K562 (cell line): ENCODE results near the gene TRIO. TPM values are rescaled to one million over a fixed set of nuclear protein-coding genes. Genes with fewer than 3 reads are reported as not detected.

Source experiments
- ATAC-seq: fragments of 200-7000 bp; cut with Tn5 transposase; 3 replicates; pipeline ENCODE4 v1.9.1; 2020; ENCODE audit warnings: moderate library complexity
- BruUV-seq: library from RNA; stranded (reverse); fragments of 400-500 nt; replicated peaks from 2 replicates; lab custom pipeline; 2021; lab: Mats Ljungman, UMichigan
- CTCF ChIA-PET: fragments of 300-600 bp; formaldehyde crosslinking; extraction: SDS; loops from one replicate; lab custom pipeline; 2021; ENCODE audit warnings: low intra/inter-chr PET ratio; lab: Yijun Ruan, JAX
- POLR2A ChIA-PET: fragments of 300-600, 350-650 bp; sonication (Branson Sonifier 250); formaldehyde crosslinking; extraction: SDS; loops from one replicate; lab custom pipeline; 2021; ENCODE audit warnings: antibody characterized with exemption, inconsistent platforms; lab: Yijun Ruan, JAX
- DNase-seq, 4 experiments: peaks; one replicate each; pipeline versions ENCODE4 v3.0.0 to v3.0.0-alpha.2; 2011 to 2018; ENCODE audit warnings: low spot score in 3 of 4, mixed read lengths in 3 of 4; ENCODE audit errors: extremely low read depth in 1 of 4
- FAIRE-seq: peaks from 2 replicates; lab custom pipeline; 2011; peaks lifted over from hg19 to GRCh38; lab: Jason Lieb, UNC
- H2AFZ ChIP-seq: 2 replicates; pipeline ENCODE4 v1.6.0; 2011; ENCODE audit warnings: low read depth, low read length, control low read depth, inconsistent platforms
- H3K27ac ChIP-seq: fragments of 200-600 bp; 3 replicates; pipeline ENCODE4 v1.8.0; 2011; ENCODE audit warnings: low read depth, mild to moderate bottlenecking, control low read depth, inconsistent platforms, low read length, moderate library complexity, mixed read lengths; ENCODE audit errors: extremely low read depth
- H3K27me3 ChIP-seq, 2 experiments: fragments of 300-600 bp in 1 of 2; 2 replicates in 1 of 2; 3 replicates in 1 of 2; pipeline versions ENCODE4 v1.6.0 to v1.8.0; 2011; ENCODE audit warnings: inconsistent platforms in 2 of 2, low read length in 2 of 2, mild to moderate bottlenecking in 1 of 2, mixed read lengths in 1 of 2, moderate library complexity in 1 of 2; ENCODE audit not compliant: control insufficient read depth in 2 of 2, insufficient read depth in 2 of 2
- H3K36me3 ChIP-seq: fragments of 300-600 bp; 3 replicates; pipeline ENCODE4 v1.8.0; 2011; ENCODE audit warnings: mild to moderate bottlenecking, low read length, inconsistent platforms; ENCODE audit not compliant: control insufficient read depth, insufficient read depth
- H3K4me1 ChIP-seq, 2 experiments: fragments of 200-600 bp in 1 of 2; replicated peaks in 1 of 2; 2 replicates in 1 of 2; 3 replicates in 1 of 2; pipeline versions ENCODE4 v1.5.1 to v1.8.0; 2011; ENCODE audit warnings: inconsistent platforms in 2 of 2, low read length in 2 of 2, mild to moderate bottlenecking in 1 of 2, mixed read lengths in 1 of 2, moderate library complexity in 1 of 2; ENCODE audit not compliant: control insufficient read depth in 2 of 2, insufficient read depth in 2 of 2
- H3K4me2 ChIP-seq: 2 replicates; pipeline ENCODE4 v1.6.1; 2011; ENCODE audit warnings: low read length, control low read depth, inconsistent platforms, mixed read lengths; ENCODE audit not compliant: insufficient read depth
- H3K4me3 ChIP-seq: fragments of 200-600 bp; sonication (generic), shearing (Covaris generic); 2 replicates; pipeline ENCODE4 v1.5.1; 2016; ENCODE audit warnings: control low read depth, inconsistent platforms
- H3K79me2 ChIP-seq: fragments of 200-600 bp; 3 replicates; pipeline ENCODE4 v1.8.0; 2011; ENCODE audit warnings: low read length, inconsistent platforms; ENCODE audit not compliant: control insufficient read depth, insufficient read depth
- H3K9ac ChIP-seq, 2 experiments: 2 replicates each; pipeline versions ENCODE4 v1.6.0 to v1.6.1; 2011; ENCODE audit warnings: low read depth in 2 of 2, low read length in 2 of 2, control low read depth in 1 of 2, inconsistent platforms in 1 of 2, mild to moderate bottlenecking in 1 of 2, mixed read lengths in 1 of 2; ENCODE audit not compliant: insufficient read depth in 1 of 2
- H3K9me1 ChIP-seq: one replicate; pipeline ENCODE4 v1.6.0; 2011; ENCODE audit warnings: inconsistent platforms, mild to moderate bottlenecking, low read length, moderate library complexity; ENCODE audit not compliant: control insufficient read depth, insufficient read depth
- H3K9me3 ChIP-seq: replicated peaks from 2 replicates; pipeline ENCODE4 v1.5.1; 2011; ENCODE audit warnings: low read depth, low read length, inconsistent platforms; ENCODE audit not compliant: control insufficient read depth, insufficient read depth
- H4K20me1 ChIP-seq: replicated peaks from 2 replicates; pipeline ENCODE4 v1.6.1; 2011; ENCODE audit warnings: low read length, inconsistent platforms, mixed read lengths; ENCODE audit not compliant: control insufficient read depth, insufficient read depth
- CBX2 ChIP-seq: fragments of 200-600 bp; sonication (generic); IDR thresholded peaks from one replicate; pipeline ENCODE4 v1.6.1; 2012; ENCODE audit warnings: mild to moderate bottlenecking, low read length, inconsistent platforms; ENCODE audit not compliant: insufficient read depth, poor library complexity, severe bottlenecking
- CC2D1A ChIP-seq: fragments of 450-650 bp; IDR thresholded peaks from 2 replicates; pipeline ENCODE4 v1.6.1; 2017; ENCODE audit warnings: mild to moderate bottlenecking
- CREB3L1 ChIP-seq: fragments of 450-650 bp; IDR thresholded peaks from 2 replicates; pipeline ENCODE4 v1.6.1; 2014; ENCODE audit warnings: low read depth, mild to moderate bottlenecking, moderate library complexity, borderline replicate concordance
- E2F1 ChIP-seq: sonication (generic); formaldehyde crosslinking; IDR thresholded peaks from 2 replicates; pipeline ENCODE4 v1.8.1; 2023; ENCODE audit warnings: mild to moderate bottlenecking, missing genetic modification reagents, moderate library complexity
- FOXP4 ChIP-seq: sonication (generic); formaldehyde crosslinking; IDR thresholded peaks from 2 replicates; pipeline ENCODE4 v1.8.0; 2022; ENCODE audit warnings: mild to moderate bottlenecking, missing genetic modification reagents, borderline replicate concordance
- MTA3 ChIP-seq: fragments of 450-650 bp; formaldehyde crosslinking; IDR thresholded peaks from 2 replicates; pipeline ENCODE4 v1.6.1; 2017; ENCODE audit warnings: mild to moderate bottlenecking, borderline replicate concordance
- NR4A1 ChIP-seq, 2 experiments: fragments of 250-450 bp in 1 of 2; fragments of 450-650 bp in 1 of 2; sonication (Bioruptor Pico) in 1 of 2; IDR thresholded peaks; 2 replicates each; pipeline versions ENCODE4 v1.4.0 to v1.6.1; 2016 to 2020; ENCODE audit warnings: mild to moderate bottlenecking in 2 of 2, missing compliant biosample characterization in 1 of 2, missing genetic modification characterization in 1 of 2, moderate library complexity in 1 of 2
- RB1 ChIP-seq: fragments of 450-650 bp; IDR thresholded peaks from 2 replicates; pipeline ENCODE4 v1.6.1; 2017; ENCODE audit warnings: low read depth, mild to moderate bottlenecking
- SUPT5H ChIP-seq: fragments of 450-650 bp; IDR thresholded peaks from 2 replicates; pipeline ENCODE4 v1.6.1; 2016
- TRIM25 ChIP-seq: fragments of 450-650 bp; IDR thresholded peaks from 2 replicates; pipeline ENCODE4 v1.7.0; 2016; ENCODE audit warnings: borderline replicate concordance
- ZNF24 ChIP-seq: fragments of 450-650 bp; IDR thresholded peaks from 2 replicates; pipeline ENCODE4 v1.6.1; 2016
- ZNF395 ChIP-seq: fragments of 200-800 bp; sonication (Bioruptor generic); IDR thresholded peaks from 2 replicates; pipeline ENCODE4 v1.6.1; 2017; ENCODE audit warnings: missing genetic modification characterization, missing compliant biosample characterization
- ZNF584 ChIP-seq: fragments of 200-800 bp; sonication (Bioruptor generic); IDR thresholded peaks from 2 replicates; pipeline ENCODE4 v1.6.1; 2016; ENCODE audit warnings: low read depth, mild to moderate bottlenecking, missing genetic modification characterization, missing compliant biosample characterization
- ZNF830 ChIP-seq: fragments of 250-450 bp; sonication (Bioruptor Pico); IDR thresholded peaks from 2 replicates; pipeline ENCODE4 v1.5.0; 2021; ENCODE audit warnings: mild to moderate bottlenecking
- WGBS: fragments of 100-300 bp; shearing (Covaris generic); methylation state at CpG from one replicate; pipeline ENCODE4 v1.1.6; 2016; ENCODE audit warnings: low coverage, mixed read lengths; ENCODE audit not compliant: insufficient coverage; ENCODE audit errors: missing lambda C conversion rate; 5-methylcytosine and 5-hydroxymethylcytosine counted together
- in situ Hi-C: fragments of 300-500 bp; cut with MboI; formaldehyde crosslinking; loops from 4 replicates; pipeline ENCODE4 v1.15.0; 2018; ENCODE audit warnings: inconsistent platforms, mixed read lengths
- intact Hi-C: fragments of 100-400 bp; cut with micrococcal nuclease; formaldehyde crosslinking; loops from 2 replicates; pipeline ENCODE4 v1.14.2; 2022
- polyA plus RNA-seq, 8 experiments: library from polyadenylated mRNA; depleted of rRNA in 4 of 8; stranded (reverse) in 5 of 8; unstranded in 3 of 8; fragments of >200 nt; fragmentation: Nextera tagmentation in 2 of 8; fragmentation: Illumina TruSeq in 1 of 8; extraction: Ambion mirVana in 2 of 8; extraction: Trizol in 1 of 8; gene quantifications; 2 replicates each; pipeline versions ENCODE4 v1.2.1 to v1.2.3, GENCODE V29; 2011 to 2014; ENCODE audit warnings: inconsistent platforms in 1 of 8, missing spikeins in 1 of 8
- total RNA-seq, 7 experiments: library from RNA; depleted of rRNA in 6 of 7; stranded (reverse); fragments of >200 nt in 6 of 7; fragmentation: Illumina TruSeq in 2 of 7; extraction: Trizol in 2 of 7; gene quantifications; 2 replicates each; pipeline versions ENCODE4 v1.2.1 to v1.2.3, GENCODE V29; 2011 to 2021; ENCODE audit warnings: low replicate concordance in 1 of 7

TRIO gene
- total and polyA plus RNA-seq, 9 of the 15 experiments (the other 6 are each of a cell fraction or from before 2014, with no cell fraction given): 0.24 to 5.0 (median 1.1) TPM

- Histone ChIP-seq H3K36me3 (no peaks in the 10 kb centered on the region), H3K27me3 (peaks cover 7 to 28% of the 10 kb centered on the region in 2 experiments; a peak in 4 of 5 replicates), H3K4me3 (no peak overlapping the region), H3K9ac (no peak overlapping the region), H4K20me1 (0 out of 2 replicates have a peak, but pooled peaks cover 7% of the 10 kb centered on the region), H3K79me2 (no peaks in the 10 kb centered on the region), H3K4me2 (no peak overlapping the region), H2AFZ (no peak overlapping the region), H3K9me1 (no peaks in the 10 kb centered on the region), H3K27ac (no peak overlapping the region), H3K4me1 (no peaks in the 10 kb centered on the region; a peak in 1 of 5 replicates), H3K9me3 (no peaks in the 10 kb centered on the region)
- DNase-seq (no peak), FAIRE-seq (no peak), ATAC-seq (no peak)
- no TSS peak for BruUV-seq
- in situ Hi-C loops: no loop called here
- CTCF ChIA-PET: no interaction called here
- POLR2A ChIA-PET: no interaction called here
- 0% methylated on average over 3 of the region's 3 CpGs for WGBS
- intact Hi-C loops: no loop called here
- TF ChIP-seq CBX2: no peak
- no peak for TF ChIP-seq RB1
- no peak for TF ChIP-seq TRIM25
- no peak for TF ChIP-seq FOXP4 (CRISPR knock-in tag)
- TF ChIP-seq CC2D1A: no peak
- no peak for TF ChIP-seq NR4A1 (CRISPR knock-in tag; IDR thresholded peaks at IDR 0.05)
- no peak for TF ChIP-seq NR4A1 (tag; IDR thresholded peaks at IDR 0.05)
- TF ChIP-seq ZNF584 (CRISPR knock-in tag): no peak
- no peak for TF ChIP-seq ZNF24
- no peak for TF ChIP-seq SUPT5H
- no peak for TF ChIP-seq ZNF395 (CRISPR knock-in tag)
- no peak for TF ChIP-seq MTA3
- no peak for TF ChIP-seq E2F1
- TF ChIP-seq CREB3L1: no peak
- no peak for TF ChIP-seq ZNF830
Observed at GRCh38 chr5:14151416-14151815, 8.3 kb downstream of the TRIO start.
